Prostate gland (tissue), 2 donors: ENCODE data around the gene CYFIP1. TPM values are rescaled to one million over a fixed set of nuclear protein-coding genes. Genes with fewer than 3 reads are reported as not detected.

ENCODE experiments used
- DNase-seq: peaks from one replicate; pipeline ENCODE4 v3.0.0-alpha.2; 2019; ENCODE audit warnings: low spot score
- H3K27ac ChIP-seq, 2 donors: fragments of 200-600 bp; sonication (generic); 2 replicates each; pipeline ENCODE4 v1.5.1; 2017 to 2019
- H3K27me3 ChIP-seq: fragments of 200-600 bp; sonication (generic); replicated peaks from 2 replicates; pipeline ENCODE4 v1.5.1; 2019; ENCODE audit not compliant: insufficient read depth
- H3K36me3 ChIP-seq, 2 donors: fragments of 200-600 bp; sonication (generic); 1 replicate in 1 of 2; 2 replicates in 1 of 2; pipeline versions ENCODE4 v1.5.1 to v1.8.1; 2017 to 2019
- H3K4me1 ChIP-seq: fragments of 200-600 bp; sonication (generic); replicated peaks from 2 replicates; pipeline ENCODE4 v1.5.1; 2019
- H3K4me3 ChIP-seq, 2 donors: fragments of 200-600 bp; sonication (generic); 2 replicates each; pipeline ENCODE4 v1.5.1; 2017 to 2019
- H3K9me3 ChIP-seq: fragments of 200-600 bp; sonication (generic); 2 replicates; pipeline ENCODE4 v1.5.1; 2017
- POLR2A ChIP-seq: fragments of 450-650 bp; IDR thresholded peaks from one replicate; pipeline ENCODE4 v1.6.1; 2016; ENCODE audit warnings: antibody characterized with exemption, mild to moderate bottlenecking
- POLR2AphosphoS5 ChIP-seq: sonication (generic); formaldehyde crosslinking; IDR thresholded peaks from one replicate; pipeline ENCODE4 v1.6.1; 2017; ENCODE audit warnings: antibody characterized with exemption
- whole genome bisulfite sequencing: methylation state at CpG from one replicate; pipeline ENCODE4 v1.1.5; 2018; 5-methylcytosine and 5-hydroxymethylcytosine counted together
- intact Hi-C: fragments of 100-400 bp; cut with DNase I; formaldehyde crosslinking; loops from one replicate; pipeline ENCODE4 v1.14.2; 2022
- total RNA-seq, 2 donors: library from RNA; depleted of rRNA; stranded (reverse); fragments of >200 nt; gene quantifications; one replicate each; pipeline ENCODE4 v1.1.0, GENCODE V29; 2016
- TF ChIP-seq, protein P1 (sequence below), 4 experiments: fragments of 200-600 bp in 2 of 4; fragments of 450-650 bp in 2 of 4; sonication (generic) in 2 of 4; IDR thresholded peaks; 1 replicate in 3 of 4; 2 replicates in 1 of 4; pipeline ENCODE4 v1.5.1; 2016 to 2019; ENCODE audit warnings: antibody characterized with exemption in 4 of 4, mild to moderate bottlenecking in 2 of 4, moderate library complexity in 2 of 4

CYFIP1 gene
- total RNA-seq, 2 donors from 2014 or later, result 97.1 to 121 TPM

- H3K9me3 ChIP-seq, result no peaks in the 10 kb centered on the region
- no peak overlapping the region for H3K4me3 ChIP-seq
- no peaks in the 10 kb centered on the region for H3K36me3 ChIP-seq
- no peaks in the 10 kb centered on the region for H3K27me3 ChIP-seq
- no peak for DNase-seq
- TF ChIP-seq, protein P1, sequence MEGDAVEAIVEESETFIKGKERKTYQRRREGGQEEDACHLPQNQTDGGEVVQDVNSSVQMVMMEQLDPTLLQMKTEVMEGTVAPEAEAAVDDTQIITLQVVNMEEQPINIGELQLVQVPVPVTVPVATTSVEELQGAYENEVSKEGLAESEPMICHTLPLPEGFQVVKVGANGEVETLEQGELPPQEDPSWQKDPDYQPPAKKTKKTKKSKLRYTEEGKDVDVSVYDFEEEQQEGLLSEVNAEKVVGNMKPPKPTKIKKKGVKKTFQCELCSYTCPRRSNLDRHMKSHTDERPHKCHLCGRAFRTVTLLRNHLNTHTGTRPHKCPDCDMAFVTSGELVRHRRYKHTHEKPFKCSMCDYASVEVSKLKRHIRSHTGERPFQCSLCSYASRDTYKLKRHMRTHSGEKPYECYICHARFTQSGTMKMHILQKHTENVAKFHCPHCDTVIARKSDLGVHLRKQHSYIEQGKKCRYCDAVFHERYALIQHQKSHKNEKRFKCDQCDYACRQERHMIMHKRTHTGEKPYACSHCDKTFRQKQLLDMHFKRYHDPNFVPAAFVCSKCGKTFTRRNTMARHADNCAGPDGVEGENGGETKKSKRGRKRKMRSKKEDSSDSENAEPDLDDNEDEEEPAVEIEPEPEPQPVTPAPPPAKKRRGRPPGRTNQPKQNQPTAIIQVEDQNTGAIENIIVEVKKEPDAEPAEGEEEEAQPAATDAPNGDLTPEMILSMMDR (IDR thresholded peaks at IDR 0.05), result no peak
- TF ChIP-seq POLR2AphosphoS5, result no peak
- TF ChIP-seq POLR2A, result no peak
- intact Hi-C loops, result no loop called here
- WGBS, result 41% methylated on average over 21 of the region's 21 CpGs
- H3K4me1 ChIP-seq, result peaks cover 3% of the 10 kb centered on the region
- H3K27ac ChIP-seq, result no peak overlapping the region
These were observed 27.2 kb downstream of the CYFIP1 start for GRCh38 chr15:22952796-22953579.

DNA sequence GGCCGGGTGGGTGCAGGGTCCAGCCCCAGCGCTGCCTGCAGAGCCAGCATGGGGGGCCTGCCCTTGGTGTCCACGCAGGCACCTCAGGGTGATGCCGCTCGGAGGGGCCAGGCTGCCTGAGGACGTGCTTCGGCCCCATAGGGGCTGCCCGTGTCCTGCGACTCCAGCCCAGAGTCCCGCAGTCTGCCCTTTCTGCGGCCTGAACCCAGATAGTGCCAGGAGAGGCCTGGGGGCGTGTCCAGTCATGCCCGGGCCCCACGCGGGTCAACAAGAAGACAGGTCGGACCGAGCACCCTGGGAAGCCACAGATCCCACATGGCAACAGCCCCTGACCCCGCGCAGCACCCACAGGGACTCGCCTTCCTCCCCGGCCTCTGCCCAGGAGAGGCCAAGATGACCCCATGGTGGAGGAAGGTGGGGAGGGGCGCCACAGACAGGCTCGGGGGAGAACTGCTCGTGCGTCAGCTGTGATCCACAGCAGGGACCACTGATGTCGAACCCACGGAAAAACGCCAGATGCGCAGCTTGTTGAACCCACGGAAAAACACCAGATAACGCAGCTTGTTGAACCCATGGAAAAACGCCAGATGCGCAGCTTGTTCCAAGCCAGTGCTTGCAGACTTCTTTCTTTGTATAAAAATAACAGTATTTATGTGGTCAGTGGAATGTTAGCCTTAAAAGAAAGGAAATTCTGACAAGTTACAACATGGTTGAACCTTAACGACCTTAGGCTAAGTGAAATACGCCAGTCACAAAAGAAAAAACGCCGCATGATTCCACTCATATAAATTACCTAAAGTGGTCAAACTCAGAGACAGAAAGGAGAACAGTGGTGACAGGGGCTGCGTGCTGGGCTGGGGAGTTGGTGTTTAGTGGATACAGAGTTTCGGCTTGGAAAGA, 28.5 kb downstream of the CYFIP1 start:
- Histone ChIP-seq H3K4me3 (no peak overlapping the region), H3K27me3 (no peaks in the 10 kb centered on the region), H3K36me3 (no peaks in the 10 kb centered on the region), H3K9me3 (no peaks in the 10 kb centered on the region), H3K4me1 (peaks cover 3% of the 10 kb centered on the region), H3K27ac (no peak overlapping the region)
- intact Hi-C loops, result no loop called here
- WGBS, result 75% methylated on average over 39 of the region's 39 CpGs
- no peak for DNase-seq
- TF ChIP-seq, protein P1 (IDR thresholded peaks at IDR 0.05), result no peak
- TF ChIP-seq POLR2A, result no peak
- no peak for TF ChIP-seq POLR2AphosphoS5

DNA sequence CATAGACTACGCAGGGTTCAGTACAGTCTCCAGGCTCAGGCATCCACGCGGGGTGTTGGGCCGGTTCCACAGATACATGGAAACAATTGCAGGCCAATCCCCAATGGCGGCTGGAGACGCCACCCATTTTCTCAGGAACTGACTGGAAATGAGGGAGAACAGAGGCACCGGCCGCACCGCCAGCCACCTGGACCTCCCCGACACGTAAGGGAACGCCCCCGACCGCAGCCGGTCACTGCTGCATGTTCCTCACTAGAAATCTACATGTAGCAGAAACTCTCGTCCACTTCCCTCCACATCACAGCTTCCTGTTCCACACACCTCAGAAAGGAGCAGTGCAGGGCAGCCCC, 29.2 kb downstream of the CYFIP1 start:
- no peaks in the 10 kb centered on the region for H3K9me3 ChIP-seq
- H3K36me3 ChIP-seq, result no peaks in the 10 kb centered on the region
- WGBS, result 77% methylated on average over 16 of the region's 16 CpGs
- intact Hi-C loops, result no loop called here
- no peak overlapping the region for H3K4me3 ChIP-seq
- no peak for DNase-seq
- TF ChIP-seq POLR2AphosphoS5, result no peak
- TF ChIP-seq, protein P1 (IDR thresholded peaks at IDR 0.05), result no peak
- no peak for TF ChIP-seq POLR2A
- H3K4me1 ChIP-seq, result peaks cover 3% of the 10 kb centered on the region
- no peaks in the 10 kb centered on the region for H3K27me3 ChIP-seq
- no peak overlapping the region for H3K27ac ChIP-seq

- peaks cover 3% of the 10 kb centered on the region for H3K4me1 ChIP-seq
- intact Hi-C loops, result no loop called here
These were observed 29.7 kb downstream of the CYFIP1 start for GRCh38 chr15:22950256-22950990.

More at GRCh38 chr15:22950256-22950990, 29.7 kb downstream of the CYFIP1 start:
- no peaks in the 10 kb centered on the region for H3K27me3 ChIP-seq
- TF ChIP-seq POLR2AphosphoS5 (no peak), POLR2A (no peak)
- TF ChIP-seq, protein P1 (IDR thresholded peaks at IDR 0.05), result no peak
- DNase-seq, result no peak
- H3K36me3 ChIP-seq, result no peaks in the 10 kb centered on the region
- 85% methylated on average over 25 of the region's 25 CpGs for WGBS
- no peaks in the 10 kb centered on the region for H3K9me3 ChIP-seq
- no peak overlapping the region for H3K27ac ChIP-seq
- no peak overlapping the region for H3K4me3 ChIP-seq
